Epithelial cell of esophagus (primary cell): ENCODE results near the gene MYO9A.
"Not testable (repeated sequence)": the region's sequence is repeated elsewhere in the genome, so short reads cannot be mapped to it uniquely, and the experiment has no call there.

Source experiments
- DNase-seq: peaks from one replicate; pipeline ENCODE4 v3.0.0; 2010; ENCODE audit warnings: low read depth
- H3K4me3 ChIP-seq: 2 replicates; pipeline ENCODE4 v1.5.1; 2011; ENCODE audit warnings: mild to moderate bottlenecking, low read length, control low read depth
- TF ChIP-seq, protein P1 (sequence below): IDR thresholded peaks from 2 replicates; pipeline ENCODE4 v1.5.1; 2011; ENCODE audit warnings: low read depth, mild to moderate bottlenecking, low read length, control low read depth, inconsistent platforms; ENCODE audit not compliant: insufficient read depth; ENCODE audit errors: missing control alignments

The MYO9A gene

DNA sequence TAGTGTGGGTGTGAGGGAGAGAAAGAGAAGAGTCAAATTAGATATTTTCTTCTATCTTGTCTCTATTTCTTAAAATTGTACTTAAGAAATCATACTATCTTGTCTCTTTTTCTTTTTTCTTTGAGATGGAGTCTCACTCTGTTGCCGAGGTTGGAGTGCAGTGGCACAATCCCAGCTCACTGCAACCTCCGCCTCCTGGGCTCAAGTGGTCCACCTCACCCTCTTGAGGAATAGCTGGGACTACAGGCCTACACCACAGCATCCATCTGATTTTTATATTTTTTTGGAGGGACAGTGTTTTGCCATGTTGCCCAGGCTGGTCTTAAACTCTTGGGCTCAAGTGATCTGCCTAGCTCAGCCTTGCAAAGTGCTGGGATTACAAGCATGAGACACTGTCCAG, 104.2 kb downstream of the MYO9A start:
- no peak overlapping the region for H3K4me3 ChIP-seq
- TF ChIP-seq, protein P1, sequence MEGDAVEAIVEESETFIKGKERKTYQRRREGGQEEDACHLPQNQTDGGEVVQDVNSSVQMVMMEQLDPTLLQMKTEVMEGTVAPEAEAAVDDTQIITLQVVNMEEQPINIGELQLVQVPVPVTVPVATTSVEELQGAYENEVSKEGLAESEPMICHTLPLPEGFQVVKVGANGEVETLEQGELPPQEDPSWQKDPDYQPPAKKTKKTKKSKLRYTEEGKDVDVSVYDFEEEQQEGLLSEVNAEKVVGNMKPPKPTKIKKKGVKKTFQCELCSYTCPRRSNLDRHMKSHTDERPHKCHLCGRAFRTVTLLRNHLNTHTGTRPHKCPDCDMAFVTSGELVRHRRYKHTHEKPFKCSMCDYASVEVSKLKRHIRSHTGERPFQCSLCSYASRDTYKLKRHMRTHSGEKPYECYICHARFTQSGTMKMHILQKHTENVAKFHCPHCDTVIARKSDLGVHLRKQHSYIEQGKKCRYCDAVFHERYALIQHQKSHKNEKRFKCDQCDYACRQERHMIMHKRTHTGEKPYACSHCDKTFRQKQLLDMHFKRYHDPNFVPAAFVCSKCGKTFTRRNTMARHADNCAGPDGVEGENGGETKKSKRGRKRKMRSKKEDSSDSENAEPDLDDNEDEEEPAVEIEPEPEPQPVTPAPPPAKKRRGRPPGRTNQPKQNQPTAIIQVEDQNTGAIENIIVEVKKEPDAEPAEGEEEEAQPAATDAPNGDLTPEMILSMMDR = no peak
- no peak for DNase-seq

DNA sequence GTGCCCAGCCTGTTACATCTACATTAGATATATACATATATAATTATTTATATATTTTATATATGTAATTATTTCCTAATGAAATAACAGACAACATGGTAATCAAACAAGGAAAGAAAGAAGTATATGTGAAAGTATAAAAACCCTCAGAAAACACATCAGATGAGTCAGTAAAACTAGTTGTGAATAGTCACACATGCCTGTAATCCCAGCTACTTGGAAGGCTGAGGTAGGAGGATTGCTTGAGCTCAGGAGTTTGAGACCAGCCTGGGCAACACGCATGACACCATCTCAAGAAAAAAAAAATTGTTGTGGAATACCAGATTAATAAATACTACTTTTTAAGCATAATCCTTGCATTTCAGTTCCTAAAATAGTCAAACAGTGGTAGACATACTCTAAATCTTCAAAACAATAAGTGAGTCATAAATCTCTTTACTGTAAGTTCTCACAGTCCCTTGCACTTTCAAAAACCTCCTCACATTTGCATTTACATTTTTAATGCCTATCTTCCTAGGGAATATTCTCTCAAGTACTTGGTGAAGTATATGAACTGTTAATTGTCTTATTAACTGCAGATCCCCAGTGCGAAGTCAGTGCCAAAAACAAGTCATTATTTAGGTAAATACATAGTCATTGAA, 106.5 kb downstream of the MYO9A start:
- H3K4me3 ChIP-seq = no peak overlapping the region
- no peak for DNase-seq
- TF ChIP-seq, protein P1 = no peak

DNA sequence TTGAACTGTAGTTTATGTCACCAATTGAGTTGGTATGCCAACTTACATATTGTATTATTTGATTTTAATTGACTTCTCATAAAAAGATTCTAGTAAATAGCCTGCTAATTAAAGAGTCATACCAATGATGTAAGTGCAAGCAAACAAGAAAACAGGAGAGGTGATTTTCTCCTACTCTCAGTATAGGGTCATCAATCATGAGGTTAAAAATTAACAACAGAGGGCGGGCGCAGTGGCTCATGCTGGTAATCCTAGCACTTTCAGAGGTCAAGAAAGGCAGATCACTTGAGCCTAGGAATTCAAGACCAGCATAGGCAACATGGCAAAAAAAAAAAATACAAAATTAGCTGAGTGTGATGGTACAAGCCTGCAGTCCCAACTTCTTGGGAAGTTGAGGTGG, 108.7 kb downstream of the MYO9A start:
- TF ChIP-seq, protein P1 = no peak
- DNase-seq = no peak
- no peak overlapping the region for H3K4me3 ChIP-seq

DNA sequence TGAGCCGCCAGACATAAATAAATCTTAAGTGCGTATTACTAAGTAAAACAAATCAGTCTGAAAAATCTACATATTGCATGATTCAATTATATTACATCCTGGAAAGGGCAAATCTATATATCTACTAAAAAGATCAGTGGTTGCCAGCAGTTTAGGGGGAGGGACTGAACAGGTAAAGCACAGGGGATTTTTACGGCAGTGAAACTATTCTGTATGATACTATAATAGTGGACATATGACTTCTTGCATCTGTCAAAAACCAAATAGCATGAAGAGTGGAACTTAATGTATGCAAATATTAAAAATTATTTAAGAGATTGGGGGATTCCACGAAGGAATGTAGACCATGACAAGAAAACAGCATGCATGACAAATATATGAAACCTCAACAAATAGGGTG, 111.6 kb downstream of the MYO9A start:
- TF ChIP-seq, protein P1 = no peak

DNA sequence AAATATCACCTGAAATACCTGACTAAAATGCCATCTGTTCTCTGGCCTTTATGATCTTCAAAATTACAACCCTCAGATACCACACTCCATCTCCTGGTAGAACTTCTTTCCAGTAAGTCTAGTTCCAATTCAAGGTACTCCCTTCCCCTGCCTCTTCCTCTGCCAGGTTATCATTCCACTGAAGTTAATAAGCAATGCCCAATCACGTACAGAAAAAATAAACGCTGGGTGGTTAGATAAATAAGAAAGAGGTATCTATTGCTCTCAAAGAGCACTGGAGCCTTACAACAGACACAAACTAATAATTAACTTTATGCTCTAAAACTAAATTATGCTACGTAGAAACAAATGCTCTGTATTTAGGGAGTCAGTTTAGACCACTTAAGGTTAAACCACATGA, 112.5 kb downstream of the MYO9A start:
- TF ChIP-seq, protein P1 = no peak

More for the DNA sequence above, 111.6 kb downstream of the MYO9A start:
- H3K4me3 ChIP-seq = no peak overlapping the region
- DNase-seq = no peak

DNA sequence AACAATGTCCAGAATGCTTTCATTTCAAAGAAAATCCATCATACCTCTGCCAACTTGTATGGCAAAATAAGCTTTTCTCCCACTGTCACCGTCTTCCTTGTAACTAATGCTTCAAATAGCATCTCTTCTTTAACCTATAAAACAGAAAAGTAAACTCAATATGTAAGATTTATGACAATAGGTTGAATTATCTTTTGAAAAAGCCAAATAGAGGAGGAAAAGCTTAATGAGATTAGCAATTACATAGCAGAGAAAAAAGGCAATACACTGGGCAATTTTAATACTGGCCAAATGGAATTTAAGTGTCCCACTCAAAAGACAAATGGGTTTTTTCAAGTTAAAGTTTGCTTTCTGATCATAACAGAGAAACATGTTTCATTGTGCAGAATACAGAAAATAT, 118.1 kb downstream of the MYO9A start:
- DNase-seq = no peak
- no peak overlapping the region for H3K4me3 ChIP-seq
- TF ChIP-seq, protein P1 = no peak

More for the DNA sequence above, 112.5 kb downstream of the MYO9A start:
- no peak overlapping the region for H3K4me3 ChIP-seq
- DNase-seq = no peak

DNA sequence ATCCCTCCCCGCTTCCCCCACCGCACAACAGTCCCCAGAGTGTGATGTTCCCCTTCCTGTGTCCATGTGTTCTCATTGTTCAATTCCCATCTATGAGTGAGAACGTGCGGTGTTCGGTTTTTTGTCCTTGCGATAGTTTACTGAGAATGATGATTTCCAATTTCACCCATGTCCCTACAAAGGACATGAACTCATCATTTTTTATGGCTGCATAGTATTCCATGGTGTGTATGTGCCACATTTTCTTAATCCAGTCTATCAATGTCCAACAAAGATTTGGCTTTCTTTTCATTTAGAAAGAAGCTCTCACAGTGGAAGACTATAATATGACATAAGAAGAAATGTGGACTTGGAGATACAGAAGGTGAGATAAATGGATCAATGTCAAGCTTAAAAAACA, 119.2 kb downstream of the MYO9A start:
- not testable (repeated sequence) for DNase-seq, H3K4me3 ChIP-seq
